OCI-LY1 (cell line): ENCODE results near the gene CLSTN2.

ENCODE experiments used
- H2AFZ ChIP-seq: fragments of 200-600 bp; sonication (generic), shearing (Covaris generic); 2 replicates; pipeline ENCODE4 v1.6.0; 2014; ENCODE audit warnings: antibody characterized with exemption, mild to moderate bottlenecking, low read length
- H3F3A ChIP-seq: fragments of 200-600 bp; sonication (generic), shearing (Covaris generic); 2 replicates; pipeline ENCODE4 v1.6.0; 2014; ENCODE audit warnings: mild to moderate bottlenecking, antibody characterized with exemption, low read length, moderate library complexity; ENCODE audit not compliant: insufficient read depth
- H3K27ac ChIP-seq: fragments of 200-600 bp; sonication (generic); 2 replicates; pipeline ENCODE4 v1.5.1; 2014; ENCODE audit warnings: low read length, mixed run types, mild to moderate bottlenecking, low read depth; ENCODE audit not compliant: poor library complexity, severe bottlenecking
- H3K27me3 ChIP-seq: fragments of 200-600 bp; sonication (generic); 2 replicates; pipeline ENCODE4 v1.6.0; 2014; ENCODE audit warnings: antibody characterized with exemption, mild to moderate bottlenecking, low read length, moderate library complexity; ENCODE audit not compliant: insufficient read depth
- H3K36me3 ChIP-seq: fragments of 200-600 bp; sonication (generic); 2 replicates; pipeline ENCODE4 v1.6.1; 2014; ENCODE audit warnings: mild to moderate bottlenecking, antibody characterized with exemption, low read length, moderate library complexity, mixed read lengths; ENCODE audit not compliant: insufficient read depth
- H3K4me1 ChIP-seq: fragments of 200-600 bp; sonication (generic); 2 replicates; pipeline ENCODE4 v1.5.1; 2014; ENCODE audit warnings: mild to moderate bottlenecking, low read length, moderate library complexity; ENCODE audit not compliant: insufficient read depth, severe bottlenecking
- H3K4me2 ChIP-seq: fragments of 200-600 bp; sonication (generic), shearing (Covaris generic); 2 replicates; pipeline ENCODE4 v1.6.1; 2014; ENCODE audit warnings: low read length
- H3K4me3 ChIP-seq: fragments of 200-600 bp; sonication (generic); 2 replicates; pipeline ENCODE4 v1.5.1; 2014; ENCODE audit warnings: low read length, low read depth, mild to moderate bottlenecking, mixed read lengths; ENCODE audit not compliant: poor library complexity, severe bottlenecking
- H3K79me2 ChIP-seq: fragments of 200-600 bp; shearing (Covaris generic); 2 replicates; pipeline ENCODE4 v1.6.1; 2016; ENCODE audit warnings: mixed run types, low read length, mixed read lengths; ENCODE audit not compliant: insufficient read depth
- H3K9ac ChIP-seq: fragments of 200-600 bp; sonication (generic), shearing (Covaris generic); 2 replicates; pipeline ENCODE4 v1.6.1; 2014; ENCODE audit warnings: mild to moderate bottlenecking, low read length, mixed read lengths
- H3K9me2 ChIP-seq: fragments of 200-600 bp; sonication (generic), shearing (Covaris generic); 2 replicates; pipeline ENCODE4 v1.6.1; 2014; ENCODE audit warnings: low read depth, mild to moderate bottlenecking, low read length, mixed read lengths
- H3K9me3 ChIP-seq: fragments of 200-600 bp; shearing (Covaris generic); 2 replicates; pipeline ENCODE4 v1.6.1; 2014; ENCODE audit warnings: low read length, mixed read lengths
- H4K20me1 ChIP-seq: fragments of 200-600 bp; sonication (generic), shearing (Covaris generic); 2 replicates; pipeline ENCODE4 v1.6.0; 2016; ENCODE audit warnings: mild to moderate bottlenecking, low read length; ENCODE audit not compliant: insufficient read depth
- EZH2 ChIP-seq: fragments of 200-600 bp; sonication (generic), shearing (Covaris generic); IDR thresholded peaks from 2 replicates; pipeline ENCODE4 v1.8.0; 2017; ENCODE audit warnings: borderline replicate concordance, mixed run types, mild to moderate bottlenecking, antibody characterized with exemption, low read length, moderate library complexity, mixed read lengths
- TF ChIP-seq, protein P1 (sequence below): fragments of 200-600 bp; sonication (generic), shearing (Covaris generic); IDR thresholded peaks from 2 replicates; pipeline ENCODE4 v1.5.1; 2017; ENCODE audit warnings: mild to moderate bottlenecking, antibody characterized with exemption, low read length, moderate library complexity, mixed read lengths

The CLSTN2 gene

GRCh38 chr3:139945386-139945785, 10.4 kb downstream of the CLSTN2 start:
- no peaks in the 10 kb centered on the region for H3K4me1 ChIP-seq
- H3K36me3 ChIP-seq: no peaks in the 10 kb centered on the region
- TF ChIP-seq EZH2: no peak
- TF ChIP-seq, protein P1, sequence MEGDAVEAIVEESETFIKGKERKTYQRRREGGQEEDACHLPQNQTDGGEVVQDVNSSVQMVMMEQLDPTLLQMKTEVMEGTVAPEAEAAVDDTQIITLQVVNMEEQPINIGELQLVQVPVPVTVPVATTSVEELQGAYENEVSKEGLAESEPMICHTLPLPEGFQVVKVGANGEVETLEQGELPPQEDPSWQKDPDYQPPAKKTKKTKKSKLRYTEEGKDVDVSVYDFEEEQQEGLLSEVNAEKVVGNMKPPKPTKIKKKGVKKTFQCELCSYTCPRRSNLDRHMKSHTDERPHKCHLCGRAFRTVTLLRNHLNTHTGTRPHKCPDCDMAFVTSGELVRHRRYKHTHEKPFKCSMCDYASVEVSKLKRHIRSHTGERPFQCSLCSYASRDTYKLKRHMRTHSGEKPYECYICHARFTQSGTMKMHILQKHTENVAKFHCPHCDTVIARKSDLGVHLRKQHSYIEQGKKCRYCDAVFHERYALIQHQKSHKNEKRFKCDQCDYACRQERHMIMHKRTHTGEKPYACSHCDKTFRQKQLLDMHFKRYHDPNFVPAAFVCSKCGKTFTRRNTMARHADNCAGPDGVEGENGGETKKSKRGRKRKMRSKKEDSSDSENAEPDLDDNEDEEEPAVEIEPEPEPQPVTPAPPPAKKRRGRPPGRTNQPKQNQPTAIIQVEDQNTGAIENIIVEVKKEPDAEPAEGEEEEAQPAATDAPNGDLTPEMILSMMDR: no peak
- H3K4me3 ChIP-seq: no peak overlapping the region
- no peak overlapping the region for H3K4me2 ChIP-seq
- no peaks in the 10 kb centered on the region for H3K9me2 ChIP-seq
- H3F3A ChIP-seq: no peaks in the 10 kb centered on the region
- H3K9ac ChIP-seq: no peak overlapping the region
- H3K9me3 ChIP-seq: no peaks in the 10 kb centered on the region
- H3K79me2 ChIP-seq: no peaks in the 10 kb centered on the region
- no peak overlapping the region for H3K27ac ChIP-seq
- H3K27me3 ChIP-seq: no peaks in the 10 kb centered on the region
- H2AFZ ChIP-seq: no peak overlapping the region
- H4K20me1 ChIP-seq: no peaks in the 10 kb centered on the region

GRCh38 chr3:139945942-139946341, 11.0 kb downstream of the CLSTN2 start:
- Histone ChIP-seq H4K20me1 (no peaks in the 10 kb centered on the region), H3K4me2 (no peak overlapping the region), H3K36me3 (no peaks in the 10 kb centered on the region), H3K27ac (no peak overlapping the region), H3K4me1 (no peaks in the 10 kb centered on the region), H2AFZ (no peak overlapping the region), H3K9me3 (no peaks in the 10 kb centered on the region), H3K4me3 (no peak overlapping the region), H3K9ac (no peak overlapping the region), H3F3A (no peaks in the 10 kb centered on the region), H3K9me2 (no peaks in the 10 kb centered on the region), H3K79me2 (no peaks in the 10 kb centered on the region), H3K27me3 (no peaks in the 10 kb centered on the region)
- TF ChIP-seq, protein P1: no peak
- no peak for TF ChIP-seq EZH2

- H3K9me3 ChIP-seq: no peaks in the 10 kb centered on the region
- TF ChIP-seq EZH2: no peak
- TF ChIP-seq, protein P1: no peak
- no peak overlapping the region for H3K9ac ChIP-seq
- H3F3A ChIP-seq: no peaks in the 10 kb centered on the region
- no peaks in the 10 kb centered on the region for H4K20me1 ChIP-seq
- no peak overlapping the region for H3K4me2 ChIP-seq
- H3K4me1 ChIP-seq: no peaks in the 10 kb centered on the region
- H3K79me2 ChIP-seq: no peaks in the 10 kb centered on the region
- H3K27me3 ChIP-seq: no peaks in the 10 kb centered on the region
- no peak overlapping the region for H3K4me3 ChIP-seq
- H3K9me2 ChIP-seq: no peaks in the 10 kb centered on the region
- no peaks in the 10 kb centered on the region for H3K36me3 ChIP-seq
- H2AFZ ChIP-seq: no peak overlapping the region
- H3K27ac ChIP-seq: no peak overlapping the region
These were observed 13.5 kb downstream of the CLSTN2 start for GRCh38 chr3:139948467-139948866.
